HUES6 (cell line): ENCODE measurements around the gene ZNF319.

Experiments used
- H3K27ac ChIP-seq: 2 replicates; pipeline ENCODE4 v1.7.0; 2013; ENCODE audit warnings: low read depth, mild to moderate bottlenecking, low read length, inconsistent platforms
- H3K27me3 ChIP-seq: 2 replicates; pipeline ENCODE4 v1.6.1; 2013; ENCODE audit warnings: low read length; ENCODE audit not compliant: control insufficient read depth, insufficient read depth
- H3K36me3 ChIP-seq: 2 replicates; pipeline ENCODE4 v1.6.1; 2013; ENCODE audit warnings: low read length; ENCODE audit not compliant: control insufficient read depth, insufficient read depth
- H3K4me1 ChIP-seq: 2 replicates; pipeline ENCODE4 v1.6.1; 2013; ENCODE audit warnings: low read length; ENCODE audit not compliant: control insufficient read depth, insufficient read depth
- H3K4me3 ChIP-seq: 2 replicates; pipeline ENCODE4 v1.5.1; 2013; ENCODE audit warnings: low read depth, low read length
- H3K9ac ChIP-seq: one replicate; pipeline ENCODE4 v1.6.1; 2013; ENCODE audit warnings: mild to moderate bottlenecking, low read length
- H3K9me3 ChIP-seq: 2 replicates; pipeline ENCODE4 v1.6.1; 2013; ENCODE audit warnings: low read depth, low read length; ENCODE audit not compliant: control insufficient read depth, insufficient read depth

ZNF319 gene

GRCh38 chr16:57966986-57967385 lies 33.5 kb downstream of the ZNF319 start:
- Histone ChIP-seq H3K4me1 (no peaks in the 10 kb centered on the region), H3K9me3 (no peaks in the 10 kb centered on the region), H3K4me3 (no peak overlapping the region), H3K9ac (no peak overlapping the region), H3K36me3 (no peaks in the 10 kb centered on the region), H3K27me3 (no peaks in the 10 kb centered on the region), H3K27ac (no peak overlapping the region)

- no peak overlapping the region for H3K4me3 ChIP-seq
- H3K9me3 ChIP-seq = no peaks in the 10 kb centered on the region
- H3K27me3 ChIP-seq = no peaks in the 10 kb centered on the region
- no peak overlapping the region for H3K27ac ChIP-seq
- no peaks in the 10 kb centered on the region for H3K36me3 ChIP-seq
- H3K4me1 ChIP-seq = no peaks in the 10 kb centered on the region
- H3K9ac ChIP-seq = no peak overlapping the region
Measured at GRCh38 chr16:57966204-57966771, 34.2 kb downstream of the ZNF319 start.

GRCh38 chr16:57964157-57964700 lies 36.2 kb downstream of the ZNF319 start:
- H3K27ac ChIP-seq = no peak overlapping the region
- no peaks in the 10 kb centered on the region for H3K4me1 ChIP-seq
- H3K9me3 ChIP-seq = no peaks in the 10 kb centered on the region
- H3K4me3 ChIP-seq = no peak overlapping the region
- no peaks in the 10 kb centered on the region for H3K27me3 ChIP-seq
- H3K36me3 ChIP-seq = no peaks in the 10 kb centered on the region
- H3K9ac ChIP-seq = no peak overlapping the region

- Histone ChIP-seq H3K4me1 (peaks cover 7% of the 10 kb centered on the region; the same call in 1 of the 2 replicates), H3K9ac (no peak overlapping the region), H3K36me3 (no peaks in the 10 kb centered on the region), H3K9me3 (no peaks in the 10 kb centered on the region), H3K27ac (no peak overlapping the region), H3K4me3 (no peak overlapping the region), H3K27me3 (no peaks in the 10 kb centered on the region)
Measured at GRCh38 chr16:57962756-57963155, 37.7 kb downstream of the ZNF319 start.

GRCh38 chr16:57962046-57962445 lies 38.4 kb downstream of the ZNF319 start:
- Histone ChIP-seq H3K9me3 (no peaks in the 10 kb centered on the region), H3K4me1 (peaks cover 12% of the 10 kb centered on the region; the same call in 1 of the 2 replicates), H3K36me3 (no peaks in the 10 kb centered on the region), H3K4me3 (no peak overlapping the region), H3K9ac (no peak overlapping the region), H3K27me3 (no peaks in the 10 kb centered on the region), H3K27ac (no peak overlapping the region)

GRCh38 chr16:57961538-57961937 lies 38.9 kb downstream of the ZNF319 start:
- H3K27me3 ChIP-seq = no peaks in the 10 kb centered on the region
- peaks cover 13% of the 10 kb centered on the region; the same call in 1 of the 2 replicates for H3K4me1 ChIP-seq
- no peak overlapping the region for H3K27ac ChIP-seq
- H3K36me3 ChIP-seq = no peaks in the 10 kb centered on the region
- H3K4me3 ChIP-seq = no peak overlapping the region
- no peaks in the 10 kb centered on the region for H3K9me3 ChIP-seq
- H3K9ac ChIP-seq = no peak overlapping the region

- Histone ChIP-seq H3K27ac (no peak overlapping the region), H3K4me1 (peaks cover 13% of the 10 kb centered on the region; the same call in 1 of the 2 replicates), H3K36me3 (no peaks in the 10 kb centered on the region), H3K27me3 (no peaks in the 10 kb centered on the region), H3K9me3 (no peaks in the 10 kb centered on the region), H3K9ac (no peak overlapping the region), H3K4me3 (no peak overlapping the region)
Measured at GRCh38 chr16:57960826-57961472, 39.5 kb downstream of the ZNF319 start.

- no peak overlapping the region for H3K4me3 ChIP-seq
Measured at GRCh38 chr16:57960310-57960709, 40.2 kb downstream of the ZNF319 start.

GRCh38 chr16:57959804-57960203 lies 40.7 kb downstream of the ZNF319 start:
- no peak overlapping the region for H3K4me3 ChIP-seq
- H3K27ac ChIP-seq = no peak overlapping the region
- H3K36me3 ChIP-seq = no peaks in the 10 kb centered on the region
- H3K4me1 ChIP-seq = peaks cover 13% of the 10 kb centered on the region; the same call in 1 of the 2 replicates
- no peak overlapping the region for H3K9ac ChIP-seq
- no peaks in the 10 kb centered on the region for H3K9me3 ChIP-seq
- H3K27me3 ChIP-seq = no peaks in the 10 kb centered on the region

More at GRCh38 chr16:57960310-57960709, 40.2 kb downstream of the ZNF319 start:
- no peaks in the 10 kb centered on the region for H3K27me3 ChIP-seq
- H3K4me1 ChIP-seq = peaks cover 13% of the 10 kb centered on the region; the same call in 1 of the 2 replicates
- no peak overlapping the region for H3K27ac ChIP-seq
- no peak overlapping the region for H3K9ac ChIP-seq
- no peaks in the 10 kb centered on the region for H3K9me3 ChIP-seq
- H3K36me3 ChIP-seq = no peaks in the 10 kb centered on the region

GRCh38 chr16:57959121-57959520 lies 41.4 kb downstream of the ZNF319 start:
- Histone ChIP-seq H3K4me3 (no peak overlapping the region), H3K27me3 (no peaks in the 10 kb centered on the region), H3K9me3 (no peaks in the 10 kb centered on the region), H3K9ac (no peak overlapping the region), H3K27ac (no peak overlapping the region), H3K4me1 (peaks cover 13% of the 10 kb centered on the region; the same call in 1 of the 2 replicates), H3K36me3 (no peaks in the 10 kb centered on the region)

GRCh38 chr16:57958544-57958943 lies 41.9 kb downstream of the ZNF319 start:
- peaks cover 13% of the 10 kb centered on the region; the same call in 1 of the 2 replicates for H3K4me1 ChIP-seq
- H3K27me3 ChIP-seq = no peaks in the 10 kb centered on the region
- H3K9me3 ChIP-seq = no peaks in the 10 kb centered on the region
- no peak overlapping the region for H3K4me3 ChIP-seq
- H3K9ac ChIP-seq = no peak overlapping the region
- H3K27ac ChIP-seq = no peak overlapping the region
- no peaks in the 10 kb centered on the region for H3K36me3 ChIP-seq
